ENCODE measurements around the gene CTTNBP2.

Gene CTTNBP2

DNA sequence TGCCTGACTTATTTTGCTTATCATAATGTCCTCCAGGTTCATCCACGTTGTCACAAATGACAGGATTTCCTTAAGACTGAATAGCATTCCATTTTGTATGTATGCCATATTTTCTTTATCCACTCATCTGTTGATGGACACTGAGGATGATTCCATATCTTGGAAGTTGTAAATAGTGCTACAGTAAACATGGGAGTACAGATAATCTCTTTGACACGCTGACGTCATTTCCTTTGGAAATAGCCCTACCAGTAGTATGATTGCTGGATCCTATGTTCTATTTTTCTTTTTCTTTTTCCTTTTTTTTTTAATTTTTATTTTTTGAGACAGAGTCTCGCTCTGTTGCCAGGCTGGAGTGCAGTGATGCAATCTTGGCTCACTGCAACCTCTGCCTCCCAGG, 167.6 kb downstream of the CTTNBP2 start:
- Histone ChIP-seq H3K27me3 (ENCODE audit: insufficient read depth, poor library complexity, severe bottlenecking) (no peaks in the 10 kb centered on the region), H3K4me3 (replicated peaks; ENCODE audit: insufficient read depth, low read length) (no peak overlapping the region), H3K27ac (replicated peaks) (no peak overlapping the region)
- no peak for DNase-seq (ENCODE audit: low read depth in 1 of 2, low spot score in 1 of 2)
- TF ChIP-seq SPI1 (IDR thresholded peaks at IDR 0.05; ENCODE audit: borderline replicate concordance, low read depth) (no peak), POLR2AphosphoS5 (IDR thresholded peaks at IDR 0.05; ENCODE audit: low read depth) (no peak), GABPA (IDR thresholded peaks at IDR 0.05; ENCODE audit: low read depth) (no peak)
- TF ChIP-seq, protein P1, sequence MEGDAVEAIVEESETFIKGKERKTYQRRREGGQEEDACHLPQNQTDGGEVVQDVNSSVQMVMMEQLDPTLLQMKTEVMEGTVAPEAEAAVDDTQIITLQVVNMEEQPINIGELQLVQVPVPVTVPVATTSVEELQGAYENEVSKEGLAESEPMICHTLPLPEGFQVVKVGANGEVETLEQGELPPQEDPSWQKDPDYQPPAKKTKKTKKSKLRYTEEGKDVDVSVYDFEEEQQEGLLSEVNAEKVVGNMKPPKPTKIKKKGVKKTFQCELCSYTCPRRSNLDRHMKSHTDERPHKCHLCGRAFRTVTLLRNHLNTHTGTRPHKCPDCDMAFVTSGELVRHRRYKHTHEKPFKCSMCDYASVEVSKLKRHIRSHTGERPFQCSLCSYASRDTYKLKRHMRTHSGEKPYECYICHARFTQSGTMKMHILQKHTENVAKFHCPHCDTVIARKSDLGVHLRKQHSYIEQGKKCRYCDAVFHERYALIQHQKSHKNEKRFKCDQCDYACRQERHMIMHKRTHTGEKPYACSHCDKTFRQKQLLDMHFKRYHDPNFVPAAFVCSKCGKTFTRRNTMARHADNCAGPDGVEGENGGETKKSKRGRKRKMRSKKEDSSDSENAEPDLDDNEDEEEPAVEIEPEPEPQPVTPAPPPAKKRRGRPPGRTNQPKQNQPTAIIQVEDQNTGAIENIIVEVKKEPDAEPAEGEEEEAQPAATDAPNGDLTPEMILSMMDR (IDR thresholded peaks at IDR 0.05; ENCODE audit: insufficient read depth, low read length), result no peak
- TF ChIP-seq, protein P2, sequence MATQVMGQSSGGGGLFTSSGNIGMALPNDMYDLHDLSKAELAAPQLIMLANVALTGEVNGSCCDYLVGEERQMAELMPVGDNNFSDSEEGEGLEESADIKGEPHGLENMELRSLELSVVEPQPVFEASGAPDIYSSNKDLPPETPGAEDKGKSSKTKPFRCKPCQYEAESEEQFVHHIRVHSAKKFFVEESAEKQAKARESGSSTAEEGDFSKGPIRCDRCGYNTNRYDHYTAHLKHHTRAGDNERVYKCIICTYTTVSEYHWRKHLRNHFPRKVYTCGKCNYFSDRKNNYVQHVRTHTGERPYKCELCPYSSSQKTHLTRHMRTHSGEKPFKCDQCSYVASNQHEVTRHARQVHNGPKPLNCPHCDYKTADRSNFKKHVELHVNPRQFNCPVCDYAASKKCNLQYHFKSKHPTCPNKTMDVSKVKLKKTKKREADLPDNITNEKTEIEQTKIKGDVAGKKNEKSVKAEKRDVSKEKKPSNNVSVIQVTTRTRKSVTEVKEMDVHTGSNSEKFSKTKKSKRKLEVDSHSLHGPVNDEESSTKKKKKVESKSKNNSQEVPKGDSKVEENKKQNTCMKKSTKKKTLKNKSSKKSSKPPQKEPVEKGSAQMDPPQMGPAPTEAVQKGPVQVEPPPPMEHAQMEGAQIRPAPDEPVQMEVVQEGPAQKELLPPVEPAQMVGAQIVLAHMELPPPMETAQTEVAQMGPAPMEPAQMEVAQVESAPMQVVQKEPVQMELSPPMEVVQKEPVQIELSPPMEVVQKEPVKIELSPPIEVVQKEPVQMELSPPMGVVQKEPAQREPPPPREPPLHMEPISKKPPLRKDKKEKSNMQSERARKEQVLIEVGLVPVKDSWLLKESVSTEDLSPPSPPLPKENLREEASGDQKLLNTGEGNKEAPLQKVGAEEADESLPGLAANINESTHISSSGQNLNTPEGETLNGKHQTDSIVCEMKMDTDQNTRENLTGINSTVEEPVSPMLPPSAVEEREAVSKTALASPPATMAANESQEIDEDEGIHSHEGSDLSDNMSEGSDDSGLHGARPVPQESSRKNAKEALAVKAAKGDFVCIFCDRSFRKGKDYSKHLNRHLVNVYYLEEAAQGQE (IDR thresholded peaks at IDR 0.05; ENCODE audit: insufficient replicate concordance, low read depth), result no peak

DNA sequence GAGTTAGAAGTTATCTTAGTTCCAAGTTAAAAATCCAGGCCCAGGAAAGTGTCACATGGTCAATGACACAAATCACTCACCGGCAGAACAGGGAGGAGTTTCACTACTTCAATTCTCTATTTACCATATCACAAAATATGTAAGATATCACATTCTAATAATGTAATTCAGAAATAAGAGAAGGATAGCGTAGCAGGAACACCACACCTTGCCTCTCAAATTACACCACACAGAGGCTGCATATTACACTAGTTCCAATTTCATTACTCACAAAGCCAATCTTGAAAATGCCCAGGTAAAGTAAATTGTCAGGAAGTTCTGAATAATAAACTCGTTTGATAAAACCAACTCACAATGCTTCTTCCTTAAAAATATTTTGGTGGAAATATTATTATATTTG, 169.2 kb downstream of the CTTNBP2 start:
- no peak overlapping the region for H3K27ac ChIP-seq (replicated peaks)
- TF ChIP-seq SPI1 (IDR thresholded peaks at IDR 0.05; ENCODE audit: borderline replicate concordance, low read depth) (no peak), GABPA (IDR thresholded peaks at IDR 0.05; ENCODE audit: low read depth) (no peak), POLR2AphosphoS5 (IDR thresholded peaks at IDR 0.05; ENCODE audit: low read depth) (no peak)
- TF ChIP-seq, protein P1 (IDR thresholded peaks at IDR 0.05; ENCODE audit: insufficient read depth, low read length), result no peak
- TF ChIP-seq, protein P2 (IDR thresholded peaks at IDR 0.05; ENCODE audit: insufficient replicate concordance, low read depth), result no peak
- H3K27me3 ChIP-seq (ENCODE audit: insufficient read depth, poor library complexity, severe bottlenecking), result no peaks in the 10 kb centered on the region
- DNase-seq (ENCODE audit: low read depth in 1 of 2, low spot score in 1 of 2), result no peak
- no peak overlapping the region for H3K4me3 ChIP-seq (replicated peaks; ENCODE audit: insufficient read depth, low read length)

DNA sequence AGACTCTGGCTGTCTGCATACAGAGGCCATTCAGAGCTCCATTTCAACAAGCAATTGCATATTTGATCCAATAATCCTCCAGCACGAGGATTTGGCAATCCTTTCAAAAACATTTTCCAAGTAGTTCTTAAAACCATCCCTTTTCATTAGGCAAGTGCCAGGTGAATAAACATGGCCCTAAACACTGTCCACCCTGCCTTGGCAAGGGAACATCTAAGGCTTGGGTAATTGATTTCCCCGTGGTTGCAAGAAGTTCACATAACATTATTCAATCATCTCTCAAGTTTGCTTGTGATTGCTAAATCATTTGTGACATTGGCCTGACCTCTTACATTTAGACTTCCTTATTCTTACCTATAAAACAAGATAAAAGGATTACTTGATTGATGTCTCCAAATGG, 175.2 kb downstream of the CTTNBP2 start:
- H3K27ac ChIP-seq (replicated peaks), result no peak overlapping the region
- no peak overlapping the region for H3K4me3 ChIP-seq (replicated peaks; ENCODE audit: insufficient read depth, low read length)
- no peaks in the 10 kb centered on the region for H3K27me3 ChIP-seq (ENCODE audit: insufficient read depth, poor library complexity, severe bottlenecking)
- TF ChIP-seq SPI1 (IDR thresholded peaks at IDR 0.05; ENCODE audit: borderline replicate concordance, low read depth), result no peak
- DNase-seq (ENCODE audit: low read depth in 1 of 2, low spot score in 1 of 2), result no peak

DNA sequence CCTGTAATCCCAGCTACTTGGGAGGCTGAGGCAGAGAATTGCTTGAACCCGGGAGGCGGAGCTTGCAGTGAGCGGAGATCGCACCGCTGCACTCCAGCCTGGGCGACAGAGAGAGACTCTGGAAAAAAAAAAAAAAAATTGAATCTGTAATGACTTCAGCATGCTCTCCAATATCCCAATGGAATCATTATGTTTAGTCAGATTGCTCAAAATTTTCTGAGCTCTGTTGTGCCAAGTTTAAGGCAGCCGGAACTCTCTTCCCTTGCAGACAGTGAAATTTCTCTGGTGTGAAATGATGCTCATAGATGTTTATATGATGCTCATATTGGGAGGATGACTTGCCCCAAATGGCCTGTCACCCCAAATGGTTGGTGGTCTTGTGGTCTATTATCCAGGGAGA, 180.9 kb downstream of the CTTNBP2 start:
- TF ChIP-seq, protein P1 (IDR thresholded peaks at IDR 0.05; ENCODE audit: insufficient read depth, low read length), result no peak
- TF ChIP-seq GABPA (IDR thresholded peaks at IDR 0.05; ENCODE audit: low read depth), result no peak
- TF ChIP-seq SPI1 (IDR thresholded peaks at IDR 0.05; ENCODE audit: borderline replicate concordance, low read depth), result no peak
- TF ChIP-seq, protein P2 (IDR thresholded peaks at IDR 0.05; ENCODE audit: insufficient replicate concordance, low read depth), result no peak
- no peak for TF ChIP-seq POLR2AphosphoS5 (IDR thresholded peaks at IDR 0.05; ENCODE audit: low read depth)
- no peak overlapping the region for H3K4me3 ChIP-seq (replicated peaks; ENCODE audit: insufficient read depth, low read length)
- DNase-seq (ENCODE audit: low read depth in 1 of 2, low spot score in 1 of 2), result no peak
- no peak overlapping the region for H3K27ac ChIP-seq (replicated peaks)
- H3K27me3 ChIP-seq (ENCODE audit: insufficient read depth, poor library complexity, severe bottlenecking), result no peaks in the 10 kb centered on the region
